Mucosa of rectum (tissue), 2 donors: ENCODE data around the gene POLK.
A peak's percentile ranks its signal among the peaks of the same experiment; 100 is the strongest.

ENCODE experiments used
- H3K27ac ChIP-seq, 2 donors: one replicate each; pipeline ENCODE4 v1.7.0; 2013; ENCODE audit warnings: inconsistent platforms in 2 of 2, low read depth in 2 of 2, low read length in 2 of 2
- H3K27me3 ChIP-seq, 2 donors: one replicate each; pipeline ENCODE4 v1.7.0; 2013; ENCODE audit warnings: low read length in 2 of 2; ENCODE audit not compliant: control insufficient read depth in 2 of 2, insufficient read depth in 2 of 2
- H3K36me3 ChIP-seq, 2 donors: one replicate each; pipeline ENCODE4 v1.7.0; 2013; ENCODE audit warnings: low read length in 2 of 2; ENCODE audit not compliant: control insufficient read depth in 2 of 2, insufficient read depth in 2 of 2
- H3K4me1 ChIP-seq, 2 donors: one replicate each; pipeline ENCODE4 v1.7.0; 2013; ENCODE audit warnings: low read length in 2 of 2, mild to moderate bottlenecking in 1 of 2; ENCODE audit not compliant: control insufficient read depth in 2 of 2, insufficient read depth in 2 of 2
- H3K4me3 ChIP-seq, 2 donors: one replicate each; pipeline ENCODE4 v1.7.0; 2013; ENCODE audit warnings: low read length in 2 of 2
- H3K9ac ChIP-seq, 2 donors: one replicate each; pipeline ENCODE4 v1.7.0; 2013; ENCODE audit warnings: low read length in 2 of 2, low read depth in 1 of 2, mild to moderate bottlenecking in 1 of 2
- H3K9me3 ChIP-seq, 2 donors: one replicate each; pipeline ENCODE4 v1.7.0; 2013; ENCODE audit warnings: low read length in 2 of 2; ENCODE audit not compliant: control insufficient read depth in 2 of 2
- donor health status: healthy.
- donor health status: Normal muscosa, but diverticular disease.

The POLK gene

DNA sequence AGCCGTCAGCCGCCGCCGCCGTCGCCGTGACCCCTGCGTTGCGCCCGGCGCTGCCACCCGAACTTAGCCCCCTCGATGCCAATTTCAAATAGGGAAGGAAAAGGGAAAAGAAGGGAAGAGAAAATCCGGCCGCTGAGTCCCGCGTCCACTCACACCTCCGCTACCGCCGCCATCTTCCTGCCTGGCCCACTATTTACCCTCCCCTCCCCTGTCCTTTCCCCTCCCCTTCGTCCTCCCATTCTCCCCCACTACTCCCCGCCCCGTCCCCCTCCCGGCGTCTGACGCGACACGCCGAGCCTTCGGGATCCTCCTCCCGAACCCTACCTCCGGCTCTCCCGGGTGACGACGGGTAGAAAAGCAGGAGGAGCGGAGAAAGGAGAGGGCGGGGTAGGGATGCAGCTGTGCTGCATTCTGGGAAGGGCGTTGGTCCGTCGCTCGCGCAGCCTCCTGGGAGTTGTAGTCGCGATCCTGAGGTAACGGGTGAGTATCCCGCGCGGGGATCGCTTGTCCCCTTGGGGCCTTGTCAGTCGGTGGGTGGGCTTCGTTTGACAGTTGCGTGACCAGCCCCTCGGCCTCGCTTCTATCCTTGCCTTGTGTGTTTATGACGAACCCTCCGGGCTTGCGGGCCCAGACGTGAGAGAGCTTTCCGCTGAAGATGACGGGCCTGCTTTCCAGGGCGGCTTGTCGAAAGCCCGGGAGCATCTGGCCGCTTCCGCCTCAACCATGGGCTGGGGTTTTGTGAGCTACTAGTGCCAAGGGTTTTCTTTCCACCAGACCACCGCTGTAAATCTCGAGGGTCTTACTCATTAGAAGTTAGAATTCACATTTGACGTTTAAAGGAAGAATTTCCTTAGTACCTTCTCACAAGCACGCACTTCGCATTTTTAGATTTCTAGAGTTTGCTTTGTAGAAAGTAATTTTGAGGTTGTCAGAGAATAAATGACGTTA lies at the start of gene POLK, which contains the start of gene CERT1:
POLK (plus strand) TSS at position 457 of the 948 bp plus-strand sequence.
CERT1 (minus strand) TSS at position 195 of the 948 bp plus-strand sequence. CDS start 422 bp downstream, outside the sequence.
- H3K9ac ChIP-seq: peak within 1 kb of the TSS; percentile 78 to 89
- no peaks in the 10 kb centered on the region for H3K36me3 ChIP-seq
- peak within 1 kb of the TSS; percentile 88 to 90 for H3K27ac ChIP-seq
- no peaks in the 10 kb centered on the region for H3K9me3 ChIP-seq
- H3K4me1 ChIP-seq: peaks cover 11 to 17% of the 10 kb centered on the region in 2 donors
- peak within 1 kb of the TSS; percentile 91 to 98 for H3K4me3 ChIP-seq
- H3K27me3 ChIP-seq: no peaks in the 10 kb centered on the region

DNA sequence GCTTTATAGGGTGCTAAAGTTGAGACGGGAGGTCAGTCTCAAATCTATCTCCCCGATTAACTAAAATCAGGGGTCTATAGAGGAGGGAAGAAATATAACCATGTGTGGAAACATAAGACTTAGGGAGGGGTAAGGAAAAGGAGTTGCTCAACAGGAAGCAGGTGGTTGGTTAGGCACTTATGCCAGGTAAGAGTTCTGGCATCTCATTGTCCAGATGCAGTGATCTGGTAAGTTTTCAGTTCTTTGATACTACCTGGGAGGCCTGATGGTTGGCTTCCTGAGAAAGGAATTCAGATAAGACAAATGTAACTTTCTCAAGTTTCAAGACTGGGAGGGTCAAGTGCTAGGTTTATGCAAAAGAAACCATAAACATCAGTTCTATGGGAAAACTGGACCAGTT lies 48.0 kb upstream of the POLK start:
- peaks cover 3 to 5% of the 10 kb centered on the region in 2 donors for H3K9me3 ChIP-seq
- no peaks in the 10 kb centered on the region for H3K36me3 ChIP-seq
- H3K27ac ChIP-seq: no peak overlapping the region
- H3K27me3 ChIP-seq: no peaks in the 10 kb centered on the region
- H3K4me3 ChIP-seq: no peak overlapping the region
- H3K9ac ChIP-seq: no peak overlapping the region
- peaks cover 0 to 3% of the 10 kb centered on the region in 2 donors for H3K4me1 ChIP-seq

DNA sequence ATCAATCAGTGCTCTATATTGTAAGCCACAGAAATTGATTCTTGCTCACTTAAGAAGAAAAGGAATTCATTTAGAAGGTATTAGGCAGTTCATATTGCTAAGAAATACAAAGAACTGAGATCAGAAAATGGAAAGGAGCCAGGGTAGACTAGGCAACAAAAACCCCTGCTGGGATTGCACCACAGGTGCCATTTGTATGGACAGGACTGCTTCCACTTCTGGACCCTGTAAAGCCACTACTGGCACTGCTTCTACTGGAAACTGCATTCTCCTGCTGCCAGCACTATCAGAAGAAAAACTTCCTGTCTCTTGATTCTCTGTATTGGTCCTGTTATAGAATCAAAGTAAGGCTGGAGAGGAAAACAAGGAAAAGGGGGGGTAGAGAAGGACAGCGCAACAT lies 46.2 kb upstream of the POLK start:
- H3K27me3 ChIP-seq: no peaks in the 10 kb centered on the region
- H3K9ac ChIP-seq: no peak overlapping the region
- H3K4me1 ChIP-seq: peaks cover 0 to 3% of the 10 kb centered on the region in 2 donors
- peaks cover 5% of the 10 kb centered on the region in 2 donors for H3K9me3 ChIP-seq
- H3K36me3 ChIP-seq: no peaks in the 10 kb centered on the region
- no peak overlapping the region for H3K4me3 ChIP-seq
- H3K27ac ChIP-seq: no peak overlapping the region

DNA sequence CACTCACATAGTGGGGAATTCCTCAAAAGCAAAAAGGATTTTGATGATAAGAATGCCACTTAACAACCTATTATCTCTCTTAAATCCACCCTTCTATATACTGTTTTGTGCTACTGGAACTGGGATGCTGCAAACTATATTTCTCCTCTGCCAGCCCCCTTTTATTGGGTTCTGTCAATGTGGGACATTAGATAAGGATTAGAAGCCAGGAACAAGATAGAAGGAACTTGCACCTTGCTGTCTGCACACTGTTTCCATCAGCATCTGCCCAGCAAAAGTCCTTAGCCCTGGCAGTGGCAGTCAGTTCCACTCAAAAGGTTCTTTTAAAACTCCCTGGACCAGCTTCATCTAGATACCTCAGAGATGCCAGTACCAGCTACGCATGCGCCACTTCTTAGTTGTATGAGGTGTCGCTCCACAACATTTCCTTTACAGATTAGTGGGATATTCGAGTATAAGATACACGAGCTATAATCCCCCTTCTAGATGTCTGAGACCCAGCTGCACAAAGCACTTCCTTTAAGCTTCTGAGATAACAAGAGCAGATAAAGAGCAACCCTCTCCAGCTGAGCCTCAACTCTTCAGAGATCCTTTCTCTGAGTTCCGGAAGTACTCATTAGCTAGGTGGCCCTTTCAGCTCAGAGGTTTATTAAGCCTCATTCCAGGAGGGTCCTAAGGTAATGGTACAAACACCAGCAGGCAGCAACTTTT lies 45.5 kb upstream of the POLK start:
- no peak overlapping the region for H3K9ac ChIP-seq
- no peaks in the 10 kb centered on the region for H3K27me3 ChIP-seq
- no peak overlapping the region for H3K4me3 ChIP-seq
- no peaks in the 10 kb centered on the region for H3K4me1 ChIP-seq
- H3K9me3 ChIP-seq: peaks cover 5% of the 10 kb centered on the region in 2 donors
- no peaks in the 10 kb centered on the region for H3K36me3 ChIP-seq
- no peak overlapping the region for H3K27ac ChIP-seq

DNA sequence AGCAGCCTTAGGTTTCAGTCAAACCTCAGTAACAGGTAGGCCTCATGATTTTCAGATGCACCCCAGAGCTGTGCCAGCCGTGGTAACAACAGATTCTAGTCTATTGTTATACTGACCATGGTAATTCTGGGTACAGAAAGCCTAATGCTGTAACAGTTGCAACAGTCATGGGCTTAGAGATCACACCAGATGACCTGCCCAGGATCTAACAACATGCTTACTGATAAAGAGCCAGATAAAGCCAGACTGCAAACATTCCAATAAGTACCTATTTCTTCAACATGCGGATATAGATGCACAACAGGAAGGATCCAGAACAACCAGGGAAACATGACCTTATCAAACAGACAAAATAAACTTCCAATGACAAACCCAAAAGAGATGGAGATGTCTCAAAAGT lies 43.1 kb upstream of the POLK start:
- Histone ChIP-seq H3K4me1 (no peaks in the 10 kb centered on the region), H3K36me3 (no peaks in the 10 kb centered on the region), H3K27ac (no peak overlapping the region), H3K9ac (no peak overlapping the region), H3K27me3 (no peaks in the 10 kb centered on the region), H3K4me3 (no peak overlapping the region), H3K9me3 (peaks cover 5% of the 10 kb centered on the region in 2 donors)

DNA sequence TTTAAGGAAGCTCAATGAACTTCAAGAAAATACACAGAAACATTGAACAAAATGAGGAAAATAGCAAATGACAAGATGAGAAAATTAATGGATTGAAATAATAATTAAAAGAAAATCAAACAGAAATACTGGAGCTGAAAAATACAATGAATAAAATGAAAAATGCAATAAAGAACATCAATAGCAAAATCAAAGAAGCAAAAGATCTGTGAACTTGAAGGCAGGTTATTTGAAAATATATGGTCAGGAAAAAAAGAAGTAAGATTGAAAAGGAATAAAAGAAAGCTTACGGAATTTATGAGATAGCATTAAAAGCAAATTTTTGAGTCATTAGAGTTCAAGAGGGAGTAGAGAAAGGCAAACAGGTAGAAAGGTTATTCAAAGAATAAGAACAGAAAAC lies 42.7 kb upstream of the POLK start:
- H3K36me3 ChIP-seq: no peaks in the 10 kb centered on the region
- no peaks in the 10 kb centered on the region for H3K27me3 ChIP-seq
- H3K4me3 ChIP-seq: no peak overlapping the region
- H3K9me3 ChIP-seq: peaks cover 5% of the 10 kb centered on the region in 2 donors
- H3K9ac ChIP-seq: no peak overlapping the region
- no peak overlapping the region for H3K27ac ChIP-seq
- no peaks in the 10 kb centered on the region for H3K4me1 ChIP-seq

DNA sequence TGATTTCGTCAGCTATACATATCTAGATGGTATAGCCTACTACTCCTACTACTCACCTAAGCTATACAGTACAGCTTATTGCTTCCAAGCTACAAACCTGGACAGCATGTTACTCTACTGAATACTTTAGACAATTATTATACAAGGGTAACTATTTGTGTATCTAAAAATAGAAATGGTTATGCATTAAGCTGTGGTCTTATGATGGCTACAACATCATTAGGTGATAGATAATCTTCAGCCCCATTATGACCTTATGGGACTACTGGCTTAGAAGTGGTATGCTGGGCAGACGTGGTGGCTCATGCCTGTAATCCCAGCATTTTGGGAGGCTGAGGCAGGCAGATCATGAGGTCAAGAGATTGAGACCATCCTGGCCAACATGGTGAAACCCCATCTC lies 40.5 kb upstream of the POLK start:
- Histone ChIP-seq H3K9me3 (peaks cover 5% of the 10 kb centered on the region in 2 donors), H3K27ac (no peak overlapping the region), H3K4me3 (no peak overlapping the region), H3K36me3 (no peaks in the 10 kb centered on the region), H3K27me3 (no peaks in the 10 kb centered on the region), H3K4me1 (no peaks in the 10 kb centered on the region), H3K9ac (no peak overlapping the region)

DNA sequence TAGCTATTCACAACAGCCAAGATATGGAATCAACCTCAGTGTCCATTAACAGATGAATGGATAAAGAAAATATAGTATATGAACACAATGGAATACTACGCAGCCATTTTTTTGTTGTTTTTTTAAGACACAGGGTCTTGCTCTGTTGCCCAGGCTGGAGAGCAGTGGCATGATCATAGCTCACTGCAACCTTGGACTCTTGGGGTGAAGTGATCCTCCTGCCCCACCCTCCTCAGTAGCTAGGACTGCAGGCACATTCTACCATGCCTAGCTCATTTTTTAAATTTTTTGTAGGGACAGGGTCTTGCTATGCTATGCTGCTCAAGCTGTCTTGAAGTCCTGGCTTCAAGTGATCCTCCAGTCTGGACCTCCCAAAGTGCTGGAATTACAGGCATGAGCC lies 38.7 kb upstream of the POLK start:
- Histone ChIP-seq H3K9ac (no peak overlapping the region), H3K4me1 (no peaks in the 10 kb centered on the region), H3K36me3 (no peaks in the 10 kb centered on the region), H3K27ac (no peak overlapping the region), H3K4me3 (no peak overlapping the region), H3K27me3 (no peaks in the 10 kb centered on the region), H3K9me3 (peaks cover 5% of the 10 kb centered on the region in 2 donors)

DNA sequence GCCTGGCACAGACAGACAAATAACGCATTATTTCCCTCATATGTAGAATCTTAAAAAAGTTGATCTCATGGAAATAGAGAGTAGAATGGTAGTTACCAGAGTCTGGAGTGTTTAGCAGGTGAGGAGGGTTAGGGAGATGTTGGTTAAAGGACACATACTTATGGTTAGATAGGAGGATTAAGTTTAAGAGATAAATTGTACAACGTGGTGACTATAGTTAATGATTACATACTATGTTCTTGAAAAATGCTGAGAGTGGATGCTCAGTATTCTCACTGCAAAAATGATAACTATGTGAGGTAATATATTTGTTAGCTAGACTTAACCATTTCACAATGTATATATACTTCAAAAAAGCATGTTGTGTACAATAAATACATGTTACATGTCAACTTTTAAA lies 38.2 kb upstream of the POLK start:
- H3K9me3 ChIP-seq: peaks cover 2 to 4% of the 10 kb centered on the region in 2 donors

DNA sequence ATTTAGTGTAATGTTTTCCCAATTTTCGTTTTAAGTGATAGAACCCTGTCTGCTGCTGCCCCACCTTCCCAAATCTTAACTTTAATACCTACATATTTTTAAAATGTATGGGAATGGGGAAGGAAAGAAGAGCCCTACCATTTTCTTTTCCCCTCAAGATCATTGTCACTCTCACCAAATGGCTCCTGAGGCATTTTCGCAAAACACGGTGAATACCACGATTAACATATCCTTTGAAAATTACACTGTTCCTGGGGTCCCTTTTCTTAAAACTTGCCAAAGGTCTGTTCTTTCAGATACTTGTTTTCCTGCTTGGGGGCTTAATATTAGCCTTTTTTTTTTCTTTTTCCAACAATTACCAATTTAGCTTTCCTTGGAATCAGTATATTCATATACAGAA lies 36.3 kb upstream of the POLK start:
- Histone ChIP-seq H3K9ac (no peak overlapping the region), H3K27ac (no peak overlapping the region), H3K4me3 (no peak overlapping the region), H3K4me1 (no peaks in the 10 kb centered on the region), H3K27me3 (no peaks in the 10 kb centered on the region), H3K36me3 (no peaks in the 10 kb centered on the region), H3K9me3 (no peaks in the 10 kb centered on the region)

More for the DNA sequence above, 38.2 kb upstream of the POLK start:
- Histone ChIP-seq H3K9ac (no peak overlapping the region), H3K4me3 (no peak overlapping the region), H3K27me3 (no peaks in the 10 kb centered on the region), H3K4me1 (no peaks in the 10 kb centered on the region), H3K36me3 (no peaks in the 10 kb centered on the region), H3K27ac (no peak overlapping the region)
